Right hindlimb (tissue), 1 donor: Measurements from ENCODE around the gene SPEM3.
A peak's percentile ranks its signal among the peaks of the same experiment; 100 is the strongest.

Experiments
- DNase-seq: peaks from one replicate; pipeline ENCODE4 v3.0.0-alpha.2; 2018

SPEM3 gene

DNA sequence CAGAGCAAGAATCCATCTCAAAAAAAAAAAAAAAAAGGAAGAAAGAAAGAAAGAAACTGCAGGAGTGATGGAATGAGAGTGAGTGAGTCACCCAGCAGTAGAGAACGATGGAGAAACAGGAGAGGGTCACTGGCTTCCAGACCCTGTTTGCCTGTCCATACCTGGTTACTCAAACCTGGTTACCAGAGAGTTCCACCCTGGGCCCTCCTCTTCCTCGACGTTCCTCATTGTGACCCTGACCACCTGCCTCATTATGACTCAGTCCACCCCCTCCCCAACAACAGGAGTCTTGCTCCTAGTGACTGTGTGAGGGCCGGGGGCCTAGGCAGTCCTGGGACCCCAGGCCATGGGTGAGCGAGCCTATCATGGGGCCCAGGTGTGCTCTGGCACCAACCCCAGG, at the start of gene SPEM3:
Gene SPEM3, plus strand, starts transcription at position 301 of the 400 bp plus-strand sequence. Its CDS starts 46 bp downstream, at position 347.
- DNase-seq, result no peak

DNA sequence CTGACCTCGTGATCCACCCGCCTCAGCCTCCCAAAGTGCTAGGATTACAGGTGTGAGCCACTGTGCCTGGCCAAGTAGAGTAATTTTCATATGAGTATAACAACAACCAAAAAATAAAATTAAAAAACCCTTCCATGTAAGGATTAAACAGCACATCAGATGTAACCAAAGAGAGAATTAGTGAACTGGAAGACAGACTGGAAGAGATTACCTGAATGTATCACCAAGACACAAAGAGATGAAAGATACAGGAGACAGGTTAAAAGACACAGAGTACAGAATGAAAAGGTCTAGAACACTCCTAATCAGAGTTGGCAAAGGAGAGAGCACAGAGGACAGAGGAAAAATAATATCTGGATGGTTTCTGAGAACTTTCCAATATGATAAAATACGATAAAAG, 49.5 kb upstream of the SPEM3 start:
- DNase-seq, result no peak

DNA sequence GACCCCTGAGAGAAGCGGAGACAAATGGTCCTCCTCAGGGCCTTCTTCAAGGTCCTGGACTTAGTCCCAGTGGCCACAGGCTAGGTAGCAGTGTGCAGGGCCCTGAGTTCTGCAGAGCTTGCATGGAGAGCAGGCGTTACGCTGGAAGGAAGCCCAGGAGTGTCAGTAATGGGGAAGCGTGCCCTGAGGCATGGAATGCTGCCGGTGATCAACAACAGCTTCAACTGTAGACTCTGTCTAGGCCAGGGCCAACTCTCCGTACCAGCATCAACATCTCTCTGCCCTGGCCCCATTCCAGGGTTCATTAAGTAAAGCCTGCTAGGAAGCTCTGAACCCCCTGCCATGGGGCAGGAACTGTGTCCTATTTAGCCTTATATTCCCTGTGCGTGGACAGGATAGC, 48.3 kb upstream of the SPEM3 start:
- peak; percentile 50 for DNase-seq

DNA sequence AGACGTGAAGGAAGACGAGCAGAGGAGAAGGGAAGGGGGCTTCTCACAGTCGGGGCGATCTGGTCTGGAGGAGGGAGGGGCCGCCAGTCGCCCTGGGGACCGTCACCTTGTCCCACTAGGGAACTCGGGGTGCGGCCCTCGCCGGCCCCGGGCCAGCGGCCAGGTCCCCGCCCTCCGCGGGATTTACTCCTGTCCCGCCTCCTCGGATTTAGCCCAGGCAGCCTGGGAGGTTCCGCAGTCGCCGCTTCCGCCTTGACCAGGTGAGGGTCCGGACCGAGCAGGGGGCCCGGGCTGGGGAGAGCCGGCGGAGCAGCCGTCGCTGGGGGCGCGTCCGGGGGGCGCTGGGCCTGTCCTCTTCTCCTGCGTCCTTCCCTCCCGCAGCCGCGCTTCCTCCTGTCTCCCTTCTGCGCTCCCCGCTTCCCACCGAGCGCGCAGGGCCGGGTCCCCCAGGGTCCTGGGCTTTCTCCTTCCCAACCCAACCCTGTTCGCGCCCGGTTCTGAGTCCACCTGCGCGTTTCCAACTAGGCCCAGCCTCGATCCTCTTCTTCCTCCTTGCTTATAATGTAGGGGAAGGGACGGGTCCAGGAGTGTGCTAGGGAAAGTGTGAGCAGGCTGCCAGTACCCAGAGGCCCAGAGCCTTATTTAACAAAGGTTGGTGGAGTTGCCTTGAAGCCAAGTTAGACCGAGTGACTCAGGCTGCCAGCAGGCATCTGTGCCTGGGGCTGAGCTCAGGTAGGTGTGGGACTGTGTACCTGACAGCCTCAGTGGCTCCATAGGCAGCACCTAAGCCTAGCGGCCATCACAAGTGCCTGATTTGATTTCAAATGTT, 47.6 kb upstream of the SPEM3 start, which contains the start of gene TNK1:
Gene TNK1, plus strand, starts transcription at position 235 of the 829 bp plus-strand sequence. CDS start 1,838 bp downstream, outside the sequence.
- peak; percentile 30 for DNase-seq

DNA sequence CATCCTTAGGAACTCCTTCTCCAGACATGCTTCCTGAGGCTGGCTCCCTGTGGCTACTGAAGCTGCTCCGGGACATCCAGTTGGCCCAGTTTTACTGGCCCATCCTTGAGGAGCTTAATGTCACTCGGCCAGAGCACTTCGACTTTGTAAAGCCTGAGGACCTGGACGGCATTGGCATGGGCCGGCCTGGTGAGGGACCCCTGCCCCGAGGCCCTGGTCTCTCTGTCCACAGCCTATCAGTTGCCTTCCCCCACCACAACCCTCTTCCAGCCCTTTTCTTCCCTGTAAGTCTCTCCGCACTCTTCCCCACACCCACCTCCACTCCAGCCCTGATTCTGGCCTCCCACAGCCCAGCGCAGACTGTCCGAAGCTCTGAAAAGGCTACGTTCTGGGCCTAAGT, 45.8 kb upstream of the SPEM3 start:
- DNase-seq, result no peak

DNA sequence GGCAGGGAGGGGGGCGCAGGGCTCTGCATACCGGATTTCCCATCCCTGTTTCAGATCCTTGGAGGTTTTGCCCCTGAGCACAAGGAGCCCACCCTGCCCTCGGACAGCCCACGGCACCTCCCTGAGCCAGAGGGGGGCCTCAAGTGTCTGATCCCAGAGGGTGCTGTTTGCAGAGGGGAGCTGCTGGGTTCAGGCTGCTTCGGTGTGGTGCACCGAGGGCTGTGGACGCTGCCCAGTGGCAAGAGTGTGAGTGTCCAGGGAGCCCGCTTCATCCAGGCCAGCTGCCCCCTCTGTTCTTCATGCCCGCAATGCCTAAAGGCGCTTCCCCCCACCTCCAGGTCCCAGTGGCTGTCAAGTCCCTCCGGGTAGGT, 45.3 kb upstream of the SPEM3 start:
- no peak for DNase-seq

DNA sequence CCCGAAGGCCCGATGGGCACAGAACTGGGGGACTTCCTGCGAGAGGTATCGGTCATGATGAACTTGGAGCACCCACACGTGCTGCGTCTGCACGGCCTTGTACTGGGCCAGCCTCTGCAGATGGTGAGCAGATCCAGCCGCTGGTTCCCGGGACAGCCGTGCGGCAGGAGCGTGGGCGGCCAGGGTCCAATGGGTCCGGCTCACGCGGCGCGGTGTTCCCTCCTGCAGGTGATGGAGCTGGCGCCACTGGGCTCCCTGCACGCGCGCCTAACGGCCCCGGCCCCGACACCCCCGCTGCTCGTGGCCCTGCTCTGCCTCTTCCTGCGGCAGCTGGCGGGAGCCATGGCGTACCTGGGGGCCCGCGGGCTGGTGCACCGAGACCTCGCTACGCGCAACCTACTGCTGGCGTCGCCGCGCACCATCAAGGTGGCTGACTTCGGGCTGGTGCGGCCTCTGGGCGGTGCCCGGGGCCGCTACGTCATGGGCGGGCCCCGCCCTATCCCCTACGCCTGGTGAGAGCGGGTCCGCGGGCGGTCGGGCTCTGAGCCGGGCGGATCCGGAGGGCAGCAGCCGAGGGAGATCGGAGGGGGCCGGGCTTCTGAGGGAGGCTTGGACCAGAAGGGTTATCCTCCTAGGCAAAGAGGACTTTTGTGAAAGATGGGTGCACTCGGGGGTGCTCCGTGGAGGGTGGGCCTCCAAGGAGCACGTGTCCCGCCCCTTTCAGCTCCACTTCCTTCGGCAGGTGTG, 44.7 kb upstream of the SPEM3 start:
- DNase-seq, result peak; percentile 62

DNA sequence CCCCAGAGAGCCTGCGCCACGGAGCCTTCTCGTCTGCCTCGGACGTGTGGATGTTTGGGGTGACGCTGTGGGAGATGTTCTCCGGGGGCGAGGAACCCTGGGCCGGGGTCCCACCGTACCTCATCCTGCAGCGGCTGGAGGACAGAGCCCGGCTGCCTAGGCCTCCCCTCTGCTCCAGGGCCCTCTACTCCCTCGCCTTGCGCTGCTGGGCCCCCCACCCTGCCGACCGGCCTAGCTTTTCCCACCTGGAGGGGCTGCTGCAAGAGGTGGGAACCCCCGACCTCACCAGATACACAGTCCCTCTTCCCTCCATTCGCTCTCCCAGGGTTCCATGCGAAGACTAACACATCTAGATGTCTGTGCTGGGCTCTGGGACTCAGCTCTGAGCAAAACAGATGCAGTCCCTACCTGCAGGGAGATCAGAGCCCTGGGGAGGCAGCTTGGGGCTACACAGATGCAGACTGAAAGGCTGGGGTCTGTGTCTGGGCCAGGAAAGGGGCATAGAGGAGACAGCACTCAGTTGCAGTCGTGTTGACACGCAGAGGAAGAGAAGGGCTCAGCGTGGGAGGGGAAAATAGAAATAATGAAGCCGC, 44.1 kb upstream of the SPEM3 start:
- DNase-seq, result no peak

DNA sequence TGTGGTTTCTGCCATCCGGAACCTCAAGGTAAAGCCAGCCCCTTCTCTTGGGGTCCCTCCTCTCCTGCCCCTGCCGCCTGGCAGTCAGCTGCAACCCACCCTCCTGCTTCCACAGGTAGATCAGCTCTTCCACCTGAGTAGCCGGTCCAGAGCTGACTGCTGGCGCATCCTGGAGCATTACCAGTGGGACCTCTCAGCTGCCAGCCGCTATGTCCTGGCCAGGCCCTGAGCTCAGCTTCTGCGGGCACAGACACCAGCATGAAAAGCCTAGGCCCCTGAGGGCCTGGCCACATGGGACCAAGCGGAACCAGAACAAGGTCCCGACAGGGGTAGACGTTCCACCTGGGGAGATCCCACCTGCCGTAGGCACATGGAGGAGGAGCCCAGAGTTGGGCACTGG, 39.8 kb upstream of the SPEM3 start:
- no peak for DNase-seq

DNA sequence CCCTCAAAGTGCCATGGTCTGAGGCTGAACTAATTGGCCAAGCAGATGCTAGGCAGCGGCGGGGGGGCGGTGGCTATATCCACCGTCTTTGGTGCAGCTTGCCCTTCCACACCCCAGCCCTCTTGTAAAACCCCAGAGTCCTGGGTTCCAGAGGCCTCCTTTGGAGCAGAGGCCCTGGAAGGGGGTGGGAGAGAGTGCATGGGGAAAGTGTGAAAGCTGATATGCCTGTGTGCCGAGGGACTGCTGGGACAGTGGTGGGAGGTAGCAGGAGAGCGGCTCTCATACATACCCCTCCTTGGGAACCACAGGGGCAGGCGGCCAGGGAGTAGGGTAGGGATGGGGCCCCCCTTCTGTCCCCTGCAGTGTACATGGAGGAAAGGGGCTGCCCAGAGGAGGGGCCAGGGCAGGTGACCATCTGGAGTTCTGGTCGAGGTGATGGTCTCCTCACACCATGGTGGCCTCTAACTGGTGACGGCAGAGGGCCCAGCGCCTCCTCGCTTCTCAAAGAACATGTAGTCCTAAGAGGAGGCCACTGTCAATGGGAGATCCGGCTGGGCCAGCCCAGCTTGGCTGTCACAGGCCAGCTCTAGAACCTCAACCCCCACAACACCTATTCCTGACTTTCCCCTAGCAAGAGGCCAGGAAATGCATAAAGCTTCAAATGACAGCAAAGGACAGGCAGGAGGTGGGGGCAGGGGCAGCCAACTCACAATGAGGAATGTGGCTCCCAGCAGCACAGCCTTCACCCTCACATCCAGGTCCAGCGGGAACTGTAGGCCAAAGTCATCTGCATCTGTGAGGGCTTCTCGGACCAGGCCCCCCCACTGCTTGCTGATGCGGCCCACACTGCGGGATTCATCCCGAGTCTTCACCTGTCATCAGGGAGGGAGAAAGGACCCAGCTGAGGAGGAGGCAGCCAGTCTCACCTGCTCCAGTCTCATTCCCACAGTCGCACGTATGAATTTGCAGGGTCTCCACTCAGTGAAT, 38.4 kb upstream of the SPEM3 start:
- DNase-seq, result no peak

DNA sequence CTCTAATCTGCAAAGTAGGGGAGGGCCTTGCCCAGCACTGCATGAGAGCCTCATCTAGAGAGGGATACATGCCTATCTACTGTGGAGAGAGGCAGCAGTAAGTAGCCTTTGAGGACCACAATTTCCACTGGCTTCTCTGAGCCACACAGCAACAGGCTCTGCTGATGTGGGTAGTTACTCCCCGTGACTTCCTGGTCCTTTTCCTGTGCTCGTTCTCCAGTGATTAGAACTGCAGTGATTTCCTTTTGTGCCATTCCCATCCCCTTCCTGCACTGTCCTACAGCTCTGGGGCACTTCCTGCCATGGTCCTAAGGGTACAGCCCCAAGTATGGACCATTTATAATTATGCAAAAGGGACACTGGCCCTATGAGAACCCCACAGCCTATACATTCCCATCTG, 37.4 kb upstream of the SPEM3 start:
- no peak for DNase-seq

DNA sequence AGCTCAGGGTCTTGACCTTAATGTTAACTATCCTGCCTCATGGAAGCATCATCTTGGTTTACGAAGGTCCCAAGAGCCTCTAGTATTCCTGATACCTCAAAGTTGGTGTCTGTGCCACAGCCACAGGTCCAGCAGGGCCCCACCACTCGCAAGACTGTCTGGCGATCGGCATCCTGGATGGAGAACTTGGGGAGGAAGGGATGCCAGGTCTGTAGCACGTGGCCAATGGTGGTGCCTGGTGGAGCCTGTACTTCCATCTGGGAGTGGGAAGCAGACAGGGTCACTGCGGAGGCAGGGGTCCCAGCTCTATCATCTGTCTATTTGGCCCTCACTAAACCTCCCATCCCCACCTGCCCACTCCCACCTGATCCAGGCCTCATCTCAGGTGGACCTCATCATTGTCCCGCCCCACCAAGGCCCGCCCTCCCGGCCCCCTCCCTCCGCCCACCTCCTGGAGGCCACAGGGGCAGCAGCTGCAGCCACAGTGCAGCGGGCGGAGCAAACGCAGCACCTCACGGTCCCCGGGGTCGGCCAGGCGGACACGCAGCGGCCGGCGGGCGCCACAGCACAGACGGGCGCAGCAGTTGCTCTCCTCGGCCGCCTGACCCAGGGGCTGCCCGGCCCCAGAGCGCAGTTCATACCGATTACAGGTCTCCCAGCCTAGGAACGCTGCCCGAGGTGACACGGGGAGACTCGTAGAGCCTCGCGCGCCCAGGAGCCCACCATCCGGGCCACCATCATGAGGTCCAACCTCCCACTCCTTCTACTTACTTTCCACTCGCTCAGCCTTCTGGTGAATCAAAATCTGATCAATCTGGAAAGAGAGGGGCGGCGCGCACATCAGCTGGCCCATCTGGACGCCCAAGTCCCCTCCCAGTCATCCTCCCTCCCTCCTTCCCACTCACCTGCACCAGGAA, 35.7 kb upstream of the SPEM3 start:
- DNase-seq, result no peak

DNA sequence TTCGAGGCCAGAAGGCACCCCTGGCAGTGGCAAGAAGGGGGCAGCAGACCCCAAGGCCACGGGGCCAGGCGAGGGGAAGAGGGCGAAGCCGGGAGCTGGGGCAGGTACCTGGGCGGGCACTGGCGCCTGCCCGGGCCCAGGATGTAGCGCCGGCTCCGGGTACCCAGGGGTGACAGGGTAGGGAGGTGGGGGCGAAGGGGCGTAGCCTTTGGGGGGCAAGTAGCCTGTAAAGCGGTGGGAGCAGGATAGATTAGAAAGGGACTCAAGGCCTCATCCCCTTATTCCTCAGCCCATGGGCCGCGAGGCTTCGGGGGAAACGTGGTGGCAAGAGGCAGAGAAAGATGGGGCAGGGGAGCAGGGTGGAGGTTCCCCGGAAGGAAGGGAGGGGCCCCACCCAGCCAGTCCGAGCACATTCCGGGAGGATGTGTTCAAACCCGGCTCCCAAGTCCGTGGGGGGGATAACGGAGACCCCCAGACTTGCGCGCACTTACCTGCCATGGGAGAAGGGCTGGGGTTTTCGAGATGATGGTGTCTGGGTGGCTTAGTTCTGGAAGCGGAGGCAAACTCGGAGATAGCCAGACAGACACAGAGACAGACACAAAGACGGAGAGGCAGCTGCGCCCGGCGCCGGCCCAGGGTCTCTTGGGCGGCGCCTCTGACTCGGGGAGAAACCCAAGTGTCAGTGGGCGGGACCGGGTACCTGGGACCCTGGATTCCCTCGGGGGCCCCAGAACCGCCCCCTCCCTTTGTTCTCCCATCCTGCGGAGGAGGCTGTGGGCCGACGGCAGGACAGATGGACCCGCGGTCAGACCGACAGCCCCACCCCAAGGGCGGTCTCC, 34.8 kb upstream of the SPEM3 start:
- no peak for DNase-seq

DNA sequence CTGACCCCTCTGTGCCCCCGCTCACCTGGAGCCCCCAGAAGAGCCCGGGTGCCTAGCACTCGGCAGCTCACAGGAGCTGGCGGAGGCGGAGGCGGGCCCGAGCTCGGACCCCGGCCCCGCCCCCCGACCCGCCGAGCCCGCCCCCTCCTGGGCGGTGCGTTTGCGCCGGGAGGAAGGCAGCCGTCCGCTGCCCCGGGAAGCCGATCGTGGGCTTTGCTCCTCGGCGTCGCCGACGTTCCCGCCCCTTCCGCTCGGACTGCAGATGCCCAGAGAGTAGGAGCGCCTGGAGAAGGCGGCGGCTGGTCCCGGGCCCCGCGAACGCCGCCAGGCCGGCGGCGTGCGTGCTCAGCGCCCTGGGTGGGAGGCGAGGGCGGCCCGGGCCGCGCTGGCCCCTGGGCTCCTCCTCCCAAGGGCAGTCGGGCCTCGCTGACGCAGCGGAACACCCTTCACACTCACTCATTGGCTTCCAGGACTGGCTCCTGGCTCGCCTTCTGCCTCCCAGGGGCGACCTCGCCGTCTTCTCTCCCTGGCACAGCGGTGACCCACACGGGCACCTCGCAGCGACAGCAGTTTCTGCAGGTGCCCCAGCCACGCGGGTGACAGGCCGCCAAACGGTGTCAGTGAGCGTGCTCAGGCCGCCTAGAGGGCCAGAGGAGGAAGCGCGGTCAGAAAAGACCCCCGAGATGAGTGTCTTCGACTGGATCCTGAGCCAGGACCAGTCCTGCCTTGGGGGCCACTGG, 34.0 kb upstream of the SPEM3 start, which contains the start of gene PLSCR3:
Gene PLSCR3, minus strand, starts transcription at position 74 of the 740 bp plus-strand sequence. CDS start 415 bp downstream, outside the sequence.
- peak; percentile 94 for DNase-seq

DNA sequence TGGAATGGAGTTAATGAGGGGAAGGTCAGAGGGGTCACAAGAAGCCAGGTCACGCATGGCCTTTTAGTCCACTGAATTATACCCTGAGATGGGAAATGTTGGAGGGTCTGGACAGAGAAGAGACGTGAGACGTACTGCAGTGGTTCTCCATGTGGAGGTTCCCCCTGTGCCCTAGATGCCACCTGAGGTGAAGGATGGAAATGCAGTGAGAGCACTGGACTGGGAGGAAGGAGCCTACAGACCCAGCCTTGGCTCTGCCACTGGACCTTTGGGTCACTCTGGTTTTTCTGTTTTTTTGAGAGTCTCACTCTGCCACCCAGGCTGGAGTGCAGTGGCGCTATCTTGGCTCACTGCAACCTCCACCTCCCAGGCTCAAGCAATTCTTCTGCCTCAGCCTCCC, 32.5 kb upstream of the SPEM3 start:
- no peak for DNase-seq

DNA sequence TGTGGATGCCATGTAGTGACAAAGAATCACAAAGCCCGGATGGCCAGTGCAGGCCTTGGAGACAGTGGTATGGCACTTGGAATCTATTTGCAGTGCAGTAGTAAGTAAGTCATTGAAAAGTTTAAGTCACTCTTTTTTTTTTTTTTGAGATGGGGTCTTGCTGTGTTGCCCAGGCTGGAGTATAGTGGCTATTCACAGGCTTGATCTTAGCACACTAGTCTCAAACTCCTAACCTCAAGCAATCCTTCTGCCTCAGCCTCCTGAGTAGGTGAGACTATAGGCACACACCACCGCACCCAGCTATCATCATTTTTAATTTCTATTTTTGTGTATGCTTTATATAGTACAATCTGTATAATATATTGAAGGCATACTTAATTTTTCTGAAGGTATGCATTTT, 30.0 kb upstream of the SPEM3 start:
- DNase-seq, result peak; percentile 3

DNA sequence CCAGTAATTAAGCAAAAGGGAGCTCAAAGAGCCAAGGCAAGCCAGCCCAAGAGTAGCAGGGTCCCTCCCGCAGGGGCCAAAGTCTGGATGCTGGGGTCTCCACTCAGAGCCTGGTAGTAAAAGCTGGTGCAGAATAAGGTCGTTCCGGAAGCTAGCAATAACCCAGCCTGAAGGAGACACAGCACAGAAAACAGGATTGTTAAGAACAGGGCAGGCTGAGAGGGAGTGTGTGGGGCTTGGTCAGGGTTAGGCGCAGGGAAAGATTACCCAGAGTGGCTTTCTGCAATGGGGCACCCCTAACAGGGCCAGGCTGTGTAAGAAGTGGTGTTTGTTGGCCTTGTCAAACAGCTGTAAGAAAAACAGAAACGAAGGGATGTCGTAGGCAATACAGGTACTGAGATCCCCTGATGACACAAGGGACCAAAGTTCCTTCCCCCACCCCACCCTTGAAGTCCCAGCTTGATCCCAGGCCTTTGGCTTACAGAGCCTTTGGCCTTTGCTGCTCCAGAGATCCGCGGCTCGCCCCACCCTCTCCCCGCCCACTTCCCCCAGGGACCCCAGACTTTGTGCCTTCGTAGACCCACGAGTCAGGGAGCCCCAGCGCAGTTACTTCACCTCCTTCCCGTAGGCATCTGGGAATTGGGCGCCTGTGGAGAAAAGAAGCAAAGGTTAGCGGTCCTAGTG, 25.5 kb upstream of the SPEM3 start:
- no peak for DNase-seq

DNA sequence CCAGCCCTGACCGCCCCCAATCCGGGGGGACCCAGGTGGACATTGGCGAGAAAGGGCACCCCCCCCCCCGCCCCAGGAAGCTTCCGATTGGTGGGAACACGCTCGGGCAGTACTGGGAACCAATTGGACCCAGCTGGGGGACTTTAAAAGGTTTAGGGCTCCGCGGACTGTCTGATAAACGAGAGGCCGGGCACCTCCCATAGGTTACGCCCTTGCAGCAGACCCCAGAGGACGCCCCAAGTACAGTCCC, 25.0 kb upstream of the SPEM3 start:
- no peak for DNase-seq
